Fibroblast of skin of left biceps (primary cell): ENCODE data around the gene RPS19.
"Not testable (repeated sequence)": the region's sequence is repeated elsewhere in the genome, so short reads cannot be mapped to it uniquely, and the experiment has no call there.

Experiments used
- DNase-seq, 2 experiments: peaks; one replicate each; pipeline ENCODE4 v3.0.0-alpha.2; 2013; ENCODE audit warnings: low read depth in 2 of 2

RPS19 gene

DNA sequence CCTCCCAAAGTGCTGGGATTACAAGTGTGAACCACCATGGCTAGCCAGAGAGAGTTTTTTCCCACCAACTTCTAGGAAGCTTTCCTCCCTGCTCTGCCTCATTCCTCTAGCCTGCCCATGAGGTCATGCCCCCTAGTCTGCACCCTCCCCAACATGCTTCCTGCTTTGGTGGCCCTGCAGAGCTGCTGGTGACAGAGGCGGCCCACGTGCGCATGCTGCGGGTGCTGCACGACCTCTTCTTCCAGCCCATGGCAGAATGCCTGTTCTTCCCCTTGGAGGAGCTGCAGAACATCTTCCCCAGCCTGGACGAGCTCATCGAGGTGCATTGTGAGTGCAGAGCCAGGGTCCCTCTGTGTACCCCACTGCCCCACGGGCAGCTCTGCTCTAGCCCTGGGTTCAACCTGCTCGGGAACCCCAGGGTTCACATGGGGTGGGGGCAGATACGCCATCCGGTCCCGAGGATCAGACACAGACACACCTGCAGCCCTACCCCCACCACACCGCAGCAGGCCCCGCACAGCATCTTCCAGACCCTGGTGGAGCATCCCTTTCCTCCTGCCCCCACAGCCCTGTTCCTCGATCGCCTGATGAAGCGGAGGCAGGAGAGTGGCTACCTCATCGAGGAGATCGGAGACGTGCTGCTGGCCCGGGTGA, 41.8 kb downstream of the RPS19 start:
- no peak for DNase-seq

DNA sequence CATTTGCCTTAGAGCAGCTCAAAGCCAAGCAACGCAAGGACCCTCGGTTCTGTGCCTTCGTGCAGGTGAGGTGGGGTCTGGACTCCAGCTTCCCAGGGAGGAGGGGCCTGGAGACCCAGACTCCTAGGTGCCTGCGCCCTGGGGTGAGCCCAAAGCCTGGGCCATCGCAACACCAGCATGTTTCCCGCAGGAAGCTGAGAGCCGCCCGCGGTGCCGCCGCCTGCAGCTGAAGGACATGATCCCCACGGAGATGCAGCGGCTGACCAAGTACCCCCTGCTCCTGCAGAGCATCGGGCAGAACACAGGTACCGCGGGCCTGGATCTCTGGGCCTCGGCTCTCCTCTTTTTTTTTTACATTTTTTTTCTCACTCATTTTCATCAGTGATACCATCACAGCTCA, 42.5 kb downstream of the RPS19 start:
- no peak for DNase-seq

DNA sequence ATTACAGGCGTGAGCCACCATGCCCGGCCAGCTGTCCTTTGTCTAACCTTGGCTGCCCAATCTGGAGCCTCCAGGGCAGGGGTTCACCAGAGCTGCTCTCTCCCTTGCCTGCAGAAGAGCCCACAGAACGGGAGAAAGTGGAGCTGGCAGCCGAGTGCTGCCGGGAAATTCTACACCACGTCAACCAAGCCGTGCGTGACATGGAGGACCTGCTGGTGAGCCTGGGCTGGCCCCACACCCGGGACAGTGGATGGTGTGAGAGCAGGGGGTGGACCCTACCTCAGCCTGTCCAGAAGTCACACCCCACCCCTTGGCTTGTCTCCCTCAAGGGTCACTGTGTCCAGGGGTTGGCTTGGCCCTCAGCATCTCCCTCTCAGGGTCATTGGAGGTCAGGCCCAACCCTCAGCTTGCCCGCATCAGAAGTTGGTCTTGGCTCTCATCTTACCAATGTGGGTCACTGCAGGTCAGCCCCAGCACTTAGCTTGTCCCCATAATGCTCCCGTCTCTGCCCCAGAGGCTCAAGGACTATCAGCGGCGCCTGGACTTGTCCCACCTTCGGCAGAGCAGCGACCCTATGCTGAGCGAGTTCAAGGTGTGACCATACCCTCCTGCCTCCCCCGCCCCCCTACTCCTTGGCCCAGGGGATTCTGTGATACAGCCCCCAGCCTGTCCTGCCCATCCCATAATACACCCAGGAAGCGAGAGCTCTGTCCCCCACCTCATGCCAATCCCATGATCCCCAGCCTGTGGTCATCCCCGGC, 43.3 kb downstream of the RPS19 start:
- DNase-seq = no peak

DNA sequence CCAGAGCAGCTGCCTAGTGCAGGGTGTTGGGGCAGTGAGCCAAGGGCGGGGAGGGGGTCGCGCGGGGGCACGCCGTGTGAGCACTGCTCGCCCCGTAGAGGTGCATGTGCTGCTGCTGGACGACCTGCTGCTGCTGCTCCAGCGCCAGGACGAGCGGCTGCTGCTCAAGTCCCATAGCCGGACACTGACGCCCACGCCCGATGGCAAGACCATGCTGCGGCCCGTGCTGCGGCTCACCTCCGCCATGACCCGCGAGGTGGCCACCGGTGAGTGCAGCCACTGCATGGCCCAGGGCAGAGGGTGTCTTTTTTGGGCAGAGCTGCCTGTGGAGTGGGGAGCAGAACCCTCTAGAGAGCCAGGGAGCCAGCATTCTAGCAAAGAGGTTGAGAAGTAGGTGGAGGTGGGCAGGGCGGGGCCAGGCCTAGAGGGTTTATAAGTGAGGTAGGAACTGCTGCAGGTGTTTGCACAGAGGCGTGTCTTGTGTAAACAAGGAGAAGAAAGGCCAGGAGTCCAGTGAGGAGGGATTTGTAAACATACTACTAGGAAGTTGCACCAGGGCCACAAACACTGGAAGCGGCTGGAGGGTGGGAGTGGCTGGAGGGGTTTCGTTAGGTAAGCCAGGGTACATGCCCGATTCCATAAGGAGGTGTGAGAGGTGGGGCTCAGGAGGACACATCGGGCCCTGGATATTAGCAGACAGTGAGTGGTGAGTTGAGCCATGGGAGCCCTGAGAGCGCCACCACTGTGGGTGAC, 44.2 kb downstream of the RPS19 start:
- DNase-seq = no peak

DNA sequence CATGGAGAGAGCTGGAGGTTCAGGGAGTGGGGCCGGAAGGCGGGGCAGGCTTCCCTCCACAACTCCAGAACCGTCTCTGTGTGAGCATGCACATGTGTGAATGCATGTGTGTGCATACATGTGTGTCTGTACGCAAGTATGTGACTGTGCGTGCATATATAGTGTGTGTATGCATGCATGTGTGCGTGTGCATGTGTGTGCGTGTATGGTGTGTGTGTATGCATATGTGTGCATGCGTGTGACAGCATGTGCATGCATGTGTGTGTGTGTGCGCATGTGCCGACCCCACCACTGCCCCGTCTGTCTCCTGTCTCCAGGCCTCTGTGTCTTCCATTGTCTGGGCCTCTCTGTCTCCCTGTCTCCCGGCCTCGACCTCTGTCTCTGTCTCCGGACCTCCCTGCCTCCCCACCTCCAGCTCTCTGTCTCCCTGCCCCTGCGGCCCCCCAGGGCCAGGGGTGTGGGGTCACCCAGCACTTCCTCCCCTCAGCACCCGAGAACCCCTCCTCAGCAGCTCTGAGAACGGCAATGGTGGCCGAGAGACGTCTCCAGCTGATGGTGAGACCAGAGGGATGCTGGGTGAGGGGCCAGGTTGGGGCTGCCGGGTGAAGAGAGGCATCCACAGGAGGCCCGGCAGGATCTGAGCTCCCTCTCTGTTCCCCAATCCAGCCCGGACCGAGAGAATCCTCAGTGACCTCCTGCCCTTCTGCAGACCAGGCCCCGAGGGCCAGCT, 45.4 kb downstream of the RPS19 start:
- no peak for DNase-seq

DNA sequence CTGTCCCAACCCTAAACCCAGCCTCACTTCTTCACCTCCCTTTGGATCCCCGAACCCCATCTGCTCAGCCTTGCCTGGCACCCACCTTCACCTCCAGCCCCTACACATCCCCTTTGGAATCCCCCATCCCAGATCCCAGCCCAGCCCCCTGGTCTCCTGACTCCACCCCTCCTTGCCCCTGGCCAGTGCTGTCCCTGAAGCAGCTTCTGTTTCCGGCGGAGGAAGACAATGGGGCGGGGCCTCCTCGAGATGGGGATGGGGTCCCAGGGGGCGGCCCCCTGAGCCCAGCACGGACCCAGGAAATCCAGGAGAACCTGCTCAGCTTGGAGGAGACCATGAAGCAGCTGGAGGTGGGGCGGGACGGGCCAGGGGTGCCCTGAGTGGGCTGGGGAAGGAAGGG, 46.2 kb downstream of the RPS19 start:
- no peak for DNase-seq

DNA sequence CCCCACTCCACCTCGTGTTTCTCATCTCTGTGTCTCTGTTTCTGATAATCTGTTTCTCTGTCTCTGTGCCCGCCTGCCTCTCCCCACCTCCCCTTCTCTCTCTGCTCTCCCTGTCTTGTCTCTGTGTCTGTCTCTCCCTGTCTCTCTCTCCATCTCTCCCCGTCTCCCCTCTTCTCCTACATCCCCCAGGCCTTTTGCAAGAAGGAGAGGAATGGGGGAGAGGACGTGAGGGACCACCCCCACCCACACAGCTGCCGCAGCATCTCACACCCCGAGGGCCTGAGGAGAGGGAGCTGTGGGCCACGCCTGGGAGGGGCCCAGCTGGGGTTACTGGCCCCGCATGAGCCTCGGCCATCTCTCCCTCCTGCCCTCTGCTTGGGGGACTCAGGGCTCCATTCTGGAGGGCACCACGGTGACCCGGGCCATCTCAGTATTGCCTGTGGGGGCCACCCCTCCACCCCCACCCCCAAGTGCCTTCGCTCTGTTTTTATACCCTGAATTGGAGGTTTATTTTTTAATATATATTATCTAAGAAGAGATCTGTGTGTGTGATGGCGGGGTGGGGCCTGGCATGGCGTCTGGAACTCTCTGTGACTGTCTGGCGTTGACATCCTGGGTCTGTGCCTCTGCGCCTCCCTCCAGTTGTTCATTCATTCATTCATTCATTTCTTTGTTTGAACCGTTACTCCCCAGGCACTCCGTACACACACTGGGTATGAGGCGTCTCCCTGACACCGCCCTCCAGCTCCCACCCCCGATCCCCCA, 47.0 kb downstream of the RPS19 start:
- no peak for DNase-seq

DNA sequence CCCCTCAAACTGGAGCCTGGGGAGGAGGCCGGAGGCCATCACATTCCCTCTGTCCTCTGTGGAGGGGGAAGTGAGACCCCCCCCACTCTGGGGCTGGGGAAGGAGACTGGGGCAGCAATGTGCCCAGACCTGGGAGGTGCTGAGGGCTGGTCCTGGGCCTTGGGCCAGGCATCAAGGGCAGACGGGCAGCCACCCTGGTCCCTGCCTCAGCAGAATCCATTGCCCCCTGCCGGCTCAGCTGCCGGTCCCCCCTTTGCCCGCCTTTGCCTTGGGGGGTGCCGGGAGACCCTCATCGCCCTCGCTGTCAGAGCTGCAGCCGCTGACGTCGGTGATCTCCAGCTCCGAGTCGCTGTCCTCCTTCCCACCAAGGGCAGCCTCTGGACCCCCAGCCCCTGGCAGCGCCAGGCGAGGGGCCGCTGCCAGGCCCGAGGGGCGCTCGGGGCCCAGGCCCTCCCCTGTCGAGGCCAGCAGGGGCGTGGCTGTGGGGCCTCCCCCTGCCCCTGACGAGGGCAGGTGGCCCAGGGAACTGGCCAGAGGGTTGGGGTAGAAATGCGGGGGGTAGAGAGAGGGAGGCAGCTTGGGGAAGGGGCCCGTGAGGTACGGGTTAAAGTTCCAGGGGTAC, 48.0 kb downstream of the RPS19 start:
- DNase-seq = no peak

DNA sequence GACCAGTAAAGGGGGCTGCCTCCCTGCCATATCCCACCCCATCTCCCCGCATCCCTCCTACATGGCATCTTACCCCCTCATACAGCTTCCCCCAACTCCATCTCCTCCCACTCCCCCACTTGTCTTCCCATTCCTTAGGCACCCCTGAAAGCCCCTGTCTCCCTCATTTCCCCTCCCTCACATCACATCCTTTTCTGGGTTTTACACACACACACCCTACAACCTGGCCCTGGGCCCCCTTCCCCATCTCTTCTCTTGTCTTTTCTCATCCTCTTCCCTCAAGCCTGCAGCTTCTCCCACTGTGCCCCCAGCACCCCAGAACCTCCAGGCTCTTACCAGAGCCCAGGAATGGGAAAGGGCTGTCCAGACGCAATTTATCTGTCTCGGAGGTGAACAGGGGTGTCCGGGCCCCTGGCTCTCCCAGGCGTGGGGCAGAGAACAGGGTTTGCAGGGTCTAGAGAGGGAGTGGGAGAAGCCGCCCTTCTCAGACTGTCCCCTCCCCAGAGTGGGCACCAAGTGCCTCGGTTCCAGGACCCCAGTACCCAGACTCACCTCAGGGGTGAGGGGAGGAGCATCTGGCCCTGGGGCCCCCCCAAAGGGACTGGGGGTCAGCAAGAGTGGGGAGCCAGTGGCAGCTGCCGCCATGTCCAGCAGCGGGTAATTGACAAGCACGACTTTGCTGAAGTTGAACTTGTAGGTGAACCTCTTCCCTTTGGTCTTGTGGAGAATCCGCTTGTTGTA, 48.8 kb downstream of the RPS19 start:
- DNase-seq = no peak

DNA sequence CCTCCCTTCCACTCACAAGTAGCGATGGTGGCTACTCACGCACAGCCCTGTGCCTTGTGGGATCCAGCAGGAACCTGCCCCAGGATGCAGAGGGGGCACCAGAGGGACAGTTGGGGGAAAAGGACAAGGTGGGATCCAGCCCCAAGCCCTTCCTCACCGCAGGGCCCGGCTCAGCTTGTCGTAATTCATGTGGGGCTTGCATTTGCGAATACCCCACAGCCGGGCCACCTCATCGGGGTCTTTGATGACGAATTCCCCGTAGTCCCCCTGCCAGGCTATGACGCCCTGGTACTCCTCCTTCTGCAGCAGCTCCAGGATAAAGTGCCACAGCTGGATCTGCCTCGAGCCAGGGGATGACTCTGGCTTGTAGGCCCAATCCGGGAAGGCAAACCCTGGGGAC, 49.7 kb downstream of the RPS19 start:
- no peak for DNase-seq

DNA sequence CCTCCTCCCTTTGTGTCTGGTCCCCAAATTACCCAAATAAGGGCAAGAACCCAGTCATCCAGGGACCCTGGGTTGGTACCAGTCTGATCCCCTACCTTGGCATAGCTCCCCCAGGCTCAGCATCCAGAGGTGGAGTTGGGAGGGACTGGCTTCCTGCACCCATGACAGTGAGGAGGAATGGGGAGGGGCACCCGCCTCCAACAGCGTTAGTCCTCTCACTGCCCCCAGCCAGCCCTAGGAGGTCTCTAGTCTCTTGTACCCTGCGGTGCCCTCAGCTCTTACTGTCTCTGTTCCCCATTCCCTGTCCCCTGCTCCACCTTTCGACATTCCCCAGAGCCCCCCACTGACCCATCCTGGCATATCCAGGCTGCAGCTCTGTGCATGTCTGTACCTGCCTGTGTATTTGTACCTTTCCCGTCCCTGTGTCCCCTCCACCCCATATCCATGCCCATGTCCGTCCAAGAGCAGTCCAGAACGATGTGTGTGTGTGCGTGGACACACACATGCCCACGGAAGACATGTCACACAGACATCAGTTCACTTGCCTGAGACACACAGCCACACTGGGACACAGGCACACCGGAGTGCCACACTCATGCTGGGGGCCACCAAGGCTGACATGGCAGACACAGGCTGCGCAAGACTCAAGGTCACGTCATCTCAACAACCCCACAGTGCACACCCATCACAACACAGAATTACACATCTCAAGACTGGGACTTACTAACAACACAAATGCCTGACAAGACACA, 50.4 kb downstream of the RPS19 start:
- no peak for DNase-seq

DNA sequence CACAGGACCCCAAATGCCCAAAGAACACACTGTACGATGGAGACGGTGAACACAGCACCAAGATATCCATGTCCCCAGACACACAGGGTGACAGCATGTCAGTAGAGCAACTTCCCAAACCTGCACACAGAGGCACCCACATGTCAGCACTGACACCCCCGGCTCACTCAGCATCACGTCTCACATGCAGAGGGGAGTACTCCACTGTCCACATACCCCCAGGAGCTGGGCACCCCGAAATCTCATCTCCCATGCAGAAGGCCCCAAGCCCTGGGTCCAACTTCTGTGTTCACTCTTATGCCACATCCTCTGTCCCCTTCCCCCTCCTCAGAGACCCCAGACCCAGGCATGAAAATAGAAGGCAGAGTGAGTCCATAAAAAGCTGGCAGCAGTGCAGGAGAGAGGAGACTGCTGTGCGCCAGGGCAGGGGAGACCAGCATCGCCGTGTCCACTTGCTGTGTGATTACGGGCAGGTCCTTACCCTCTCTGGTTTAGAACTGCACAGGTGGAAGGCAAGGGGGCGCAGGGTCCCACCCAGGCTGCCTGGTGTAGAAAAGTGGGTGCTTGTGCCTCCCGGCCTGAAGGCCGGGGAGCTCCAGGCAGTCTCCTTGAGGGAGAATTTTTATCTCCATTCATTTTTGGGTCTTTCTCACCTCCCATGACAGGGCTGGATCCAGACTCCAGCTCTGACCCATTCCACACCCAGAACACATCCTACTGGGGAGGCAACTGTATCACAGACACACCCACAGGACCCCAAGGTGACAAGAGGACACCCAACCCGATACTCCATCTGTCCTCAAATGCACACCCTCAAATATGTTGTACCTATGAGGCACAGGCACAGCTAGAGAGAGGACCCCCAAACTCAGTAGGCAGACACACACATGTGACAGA, 51.2 kb downstream of the RPS19 start:
- DNase-seq = no peak

DNA sequence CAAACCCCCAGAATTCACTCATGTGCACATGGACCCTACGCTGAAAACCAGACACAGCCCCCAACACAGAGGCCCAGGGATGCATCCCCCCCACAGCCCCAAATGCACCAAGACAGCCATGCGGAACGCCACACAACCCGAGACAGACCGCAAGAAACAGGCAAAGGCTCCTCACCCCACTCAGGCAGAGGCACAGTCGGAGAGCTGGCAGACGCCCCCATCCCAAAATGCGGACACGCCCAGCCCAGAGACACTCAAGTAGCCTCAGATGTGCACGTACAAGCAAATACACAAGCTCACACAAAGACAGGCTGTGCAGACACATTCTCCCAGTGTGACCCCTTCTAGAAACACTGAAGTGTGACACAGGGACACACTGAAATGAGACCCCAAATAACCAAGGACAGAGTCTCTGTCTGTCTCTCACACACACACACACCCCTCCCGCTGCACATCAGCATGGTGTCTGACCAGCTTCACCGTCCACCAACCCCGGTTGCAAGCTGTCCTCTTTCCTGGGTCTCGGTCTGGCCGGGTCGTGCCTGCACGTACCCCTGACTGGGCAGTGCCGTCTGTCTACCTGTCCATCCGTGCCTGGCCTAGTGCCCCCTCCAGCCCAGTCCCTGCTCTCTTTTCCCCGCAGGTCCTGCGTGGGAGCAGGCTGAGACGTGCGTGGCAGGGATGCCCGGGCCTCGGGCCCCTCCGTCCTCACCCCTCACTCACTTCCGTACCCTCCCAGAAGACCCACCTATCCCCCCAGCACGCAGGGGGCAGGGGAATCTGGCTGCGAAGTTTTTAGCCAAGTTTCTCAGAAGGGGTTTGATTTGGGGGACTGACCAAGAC, 52.1 kb downstream of the RPS19 start:
- no peak for DNase-seq

DNA sequence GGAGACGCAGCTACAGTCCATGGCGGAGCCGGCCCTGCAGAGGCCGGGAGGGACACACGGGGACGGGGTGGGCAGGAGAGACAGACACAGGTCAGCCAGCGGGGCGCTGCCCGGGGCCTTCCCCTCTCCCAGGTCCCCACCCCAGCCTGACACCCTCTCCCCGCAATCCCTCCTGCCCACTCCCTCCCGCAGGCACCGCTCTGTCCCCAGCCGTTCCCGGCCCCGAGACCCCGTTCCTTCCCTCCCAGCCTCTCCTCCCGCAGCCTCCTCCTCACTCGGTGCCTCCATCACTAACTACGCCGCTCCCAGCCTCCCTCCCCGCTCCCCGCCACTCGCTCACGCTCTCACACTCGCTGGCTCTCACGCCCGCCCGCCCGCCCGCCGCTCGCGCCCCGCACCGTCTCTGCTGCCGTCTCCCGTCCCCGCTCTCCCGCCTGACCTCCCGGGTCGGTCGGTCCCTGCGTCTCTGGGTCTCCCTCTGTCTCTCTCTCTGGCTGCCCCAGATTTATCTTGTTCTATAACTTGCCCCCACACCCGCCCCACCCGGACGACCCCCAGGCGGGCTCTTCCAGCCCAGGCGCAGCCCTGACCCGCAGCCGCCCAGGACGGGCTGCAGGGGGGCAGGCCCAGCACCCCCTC, 53.0 kb downstream of the RPS19 start:
- no peak for DNase-seq

DNA sequence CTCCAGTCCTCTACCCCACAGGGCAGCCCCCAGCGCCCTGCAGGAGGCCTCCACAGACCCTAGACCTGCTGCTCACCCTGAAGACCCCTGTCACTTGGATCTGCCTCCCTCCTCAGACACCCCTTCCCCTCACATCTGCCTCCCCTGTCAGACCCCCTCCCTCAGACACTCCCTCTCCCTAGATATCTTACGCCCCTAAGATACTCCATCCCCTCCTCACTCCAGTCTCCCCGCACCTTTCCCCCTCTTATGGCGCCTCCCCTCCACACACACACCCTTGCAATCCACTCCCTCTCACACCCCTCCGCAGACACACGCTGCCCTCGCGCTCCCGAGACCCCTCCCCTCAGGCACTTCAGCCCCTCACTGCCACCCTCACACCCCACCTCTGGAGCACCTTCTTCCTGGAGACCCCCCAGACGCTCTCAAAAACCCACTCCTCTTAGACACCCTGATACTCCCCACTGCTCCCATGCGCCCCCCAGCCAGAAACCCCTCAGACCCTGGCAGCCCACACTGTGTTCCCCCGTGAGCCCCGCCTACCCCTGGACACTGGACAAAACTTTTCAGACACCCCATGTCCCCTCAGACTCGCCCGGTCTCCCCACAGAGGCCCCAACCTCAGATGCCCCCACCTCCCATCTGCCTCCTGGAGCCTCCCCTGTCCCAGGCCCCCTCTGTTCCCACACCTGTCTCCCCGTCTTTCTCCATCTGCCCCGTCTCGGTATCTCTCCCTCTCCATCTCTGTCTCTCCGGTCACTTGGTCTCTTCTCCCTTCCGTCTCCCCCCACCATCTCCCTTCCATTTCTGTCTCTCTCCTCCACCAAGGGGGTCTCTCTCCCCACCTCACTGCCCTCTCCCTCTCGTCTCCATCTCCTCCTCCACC, 53.7 kb downstream of the RPS19 start:
- DNase-seq = no peak

DNA sequence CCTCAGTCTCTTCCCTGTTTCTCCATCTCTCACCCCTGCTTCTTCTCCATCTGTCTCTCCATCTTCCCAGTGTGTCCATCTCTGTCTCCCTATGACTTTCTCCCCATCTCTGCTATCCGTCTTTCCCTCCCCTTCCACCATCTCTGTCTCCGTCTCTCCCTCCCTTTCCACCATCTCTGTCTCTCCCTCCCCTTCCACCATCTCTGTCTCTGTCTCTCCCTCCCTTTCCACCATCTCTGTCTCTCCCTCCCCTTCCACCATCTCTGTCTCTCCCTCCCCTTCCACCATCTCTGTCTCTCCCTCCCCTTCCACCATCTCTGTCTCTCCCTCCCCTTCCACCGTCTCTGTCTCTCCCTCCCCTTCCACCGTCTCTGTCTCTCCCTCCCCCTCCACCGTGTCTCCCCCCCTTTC, 54.4 kb downstream of the RPS19 start:
- DNase-seq = not testable (repeated sequence)
